HuH-7.5 (cell line): ENCODE results near the gene DENND1A.
"Not testable (repeated sequence)": the region's sequence is repeated elsewhere in the genome, so short reads cannot be mapped to it uniquely, and the experiment has no call there.

Source experiments
- DNase-seq: peaks from one replicate; pipeline ENCODE4 v3.0.0; 2011; ENCODE audit warnings: low spot score

The DENND1A gene

DNA sequence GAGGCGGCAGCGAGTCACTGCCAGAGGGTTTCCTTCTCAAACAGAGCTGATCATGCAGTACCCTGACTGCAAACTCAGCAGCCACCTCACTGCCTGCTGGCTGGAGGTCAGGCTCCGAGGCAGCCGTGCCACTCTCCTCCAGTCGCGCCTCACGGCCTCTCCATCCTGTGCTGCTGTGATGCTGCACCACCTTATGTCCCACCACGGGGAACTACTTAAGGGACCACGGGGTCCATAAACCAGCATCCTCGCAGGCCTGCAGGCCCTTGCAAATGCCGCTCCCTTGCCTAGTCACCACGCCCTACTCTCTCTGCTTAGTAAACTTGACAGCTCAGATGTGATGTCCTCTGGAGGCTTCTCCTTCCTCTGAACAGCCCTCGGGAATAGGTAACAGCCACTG lies 474.7 kb downstream of the DENND1A start:
- DNase-seq = no peak

DNA sequence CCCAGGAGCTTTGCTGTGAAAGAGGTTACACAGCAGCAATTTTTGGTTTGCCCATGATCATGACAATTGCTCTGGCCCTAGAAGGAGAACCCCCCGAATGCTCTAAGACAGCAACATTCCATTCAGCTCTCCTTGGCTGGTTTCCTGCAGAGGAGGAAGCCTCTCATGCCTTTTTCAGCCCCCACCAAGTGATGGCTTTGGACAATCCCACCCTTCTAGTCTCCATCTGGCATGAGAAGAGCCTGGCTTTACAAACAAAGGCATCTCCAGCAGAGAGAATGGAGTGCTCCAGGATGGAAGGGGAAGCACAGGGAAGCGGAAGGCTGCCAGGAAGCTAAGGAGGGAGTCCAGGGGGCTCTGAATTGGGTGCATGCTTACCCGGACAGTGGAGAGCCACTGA lies 475.6 kb downstream of the DENND1A start:
- DNase-seq = no peak

DNA sequence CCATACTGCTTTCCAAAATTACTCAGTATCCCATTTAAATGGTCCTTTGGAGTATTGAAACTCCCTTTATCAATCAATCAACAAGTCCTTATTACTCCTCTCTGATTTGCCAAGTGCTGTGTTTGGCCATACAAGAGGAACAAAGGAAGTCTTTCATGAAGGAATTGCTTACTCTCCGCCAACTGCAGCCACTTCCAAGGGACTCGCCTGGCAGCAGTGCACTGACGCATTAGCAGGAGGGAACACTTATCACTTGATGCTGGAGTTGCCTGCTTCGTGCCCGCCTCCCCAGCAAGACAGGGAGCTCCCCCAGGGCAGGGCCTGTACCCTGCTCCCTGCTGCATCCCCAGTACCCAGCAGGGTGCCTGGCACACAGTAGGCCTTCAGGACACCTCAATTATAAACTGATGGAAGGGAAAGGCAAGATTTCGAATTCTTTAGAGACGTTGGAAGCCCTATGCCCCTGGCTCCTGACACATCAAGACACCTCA lies 476.1 kb downstream of the DENND1A start:
- DNase-seq = no peak

DNA sequence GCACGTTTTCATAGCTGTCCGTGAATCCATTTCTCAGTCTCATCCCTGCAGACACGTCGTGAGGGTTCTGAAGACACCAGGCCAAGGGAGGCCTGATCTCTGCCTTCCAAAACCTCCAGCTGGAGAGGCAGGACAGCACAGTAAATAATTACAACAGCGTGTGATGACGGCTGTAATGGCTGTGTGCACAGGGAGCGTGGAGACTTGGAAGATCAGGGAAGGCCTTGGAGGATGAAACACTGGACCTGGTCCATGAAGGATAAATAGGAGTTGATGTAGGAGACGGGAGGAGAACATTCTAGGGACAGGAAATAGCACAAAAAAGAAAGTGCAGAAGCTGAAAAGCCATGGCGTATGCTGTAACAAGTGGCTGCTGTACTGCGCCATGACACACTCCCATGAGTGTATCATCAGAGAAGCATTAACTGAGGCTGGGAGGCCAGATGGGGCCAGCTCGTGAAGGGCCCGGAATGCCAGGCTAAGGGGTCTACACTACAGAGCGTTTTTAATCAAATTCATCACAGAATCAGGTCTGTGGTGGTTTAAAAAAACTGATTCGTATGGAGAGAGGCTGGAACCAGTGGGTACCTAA lies 476.8 kb downstream of the DENND1A start:
- DNase-seq = no peak

DNA sequence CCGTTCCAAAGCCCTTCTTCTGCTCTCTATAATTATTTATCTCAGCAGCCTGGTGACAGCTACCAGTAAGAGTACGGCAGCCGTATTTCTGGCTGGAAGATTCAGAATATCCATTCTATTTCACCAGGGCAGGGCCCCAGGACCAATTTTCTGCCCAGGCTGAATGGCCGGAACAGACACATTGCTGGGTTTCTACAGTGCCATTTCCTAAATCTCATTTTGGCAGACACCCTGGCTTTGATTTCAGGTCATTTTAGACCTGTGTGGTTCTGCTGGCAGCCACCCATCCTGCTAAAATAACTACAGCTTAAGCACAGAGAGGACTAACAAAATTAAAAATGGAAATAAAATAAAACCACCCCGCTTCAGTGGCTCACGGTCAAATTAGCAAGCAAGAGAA lies 478.9 kb downstream of the DENND1A start:
- no peak for DNase-seq

DNA sequence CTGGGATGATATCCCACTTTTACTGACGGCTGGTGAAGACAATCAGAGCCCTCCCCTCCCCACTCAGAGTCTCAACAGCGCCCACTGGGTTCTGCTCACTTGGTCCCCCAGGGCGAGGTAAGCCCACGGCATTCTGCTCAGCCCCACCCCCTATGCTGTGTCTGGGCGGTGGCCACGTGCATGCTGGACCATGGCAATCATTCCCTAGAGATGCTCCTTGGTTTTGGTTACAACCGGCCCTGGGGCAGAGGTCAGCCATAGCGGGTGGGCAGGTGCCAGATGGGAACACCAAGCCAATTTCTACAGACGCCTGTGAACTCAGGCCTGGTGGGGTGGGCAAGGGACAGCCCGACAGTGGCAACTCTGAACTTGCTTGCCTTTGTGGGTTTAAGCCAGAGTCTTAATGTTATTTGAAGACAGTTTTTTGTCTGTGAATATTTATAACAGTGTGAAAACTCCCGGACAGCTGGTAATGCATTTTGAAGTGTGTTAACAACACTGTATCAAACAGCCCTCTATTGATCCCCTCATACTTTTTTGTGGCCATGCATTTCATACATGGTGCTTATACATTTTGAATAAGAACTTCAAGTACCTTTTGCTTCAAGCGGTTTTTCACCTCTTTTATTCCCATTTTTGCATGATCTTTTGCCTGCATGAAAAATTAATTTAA lies 479.7 kb downstream of the DENND1A start:
- DNase-seq = no peak

DNA sequence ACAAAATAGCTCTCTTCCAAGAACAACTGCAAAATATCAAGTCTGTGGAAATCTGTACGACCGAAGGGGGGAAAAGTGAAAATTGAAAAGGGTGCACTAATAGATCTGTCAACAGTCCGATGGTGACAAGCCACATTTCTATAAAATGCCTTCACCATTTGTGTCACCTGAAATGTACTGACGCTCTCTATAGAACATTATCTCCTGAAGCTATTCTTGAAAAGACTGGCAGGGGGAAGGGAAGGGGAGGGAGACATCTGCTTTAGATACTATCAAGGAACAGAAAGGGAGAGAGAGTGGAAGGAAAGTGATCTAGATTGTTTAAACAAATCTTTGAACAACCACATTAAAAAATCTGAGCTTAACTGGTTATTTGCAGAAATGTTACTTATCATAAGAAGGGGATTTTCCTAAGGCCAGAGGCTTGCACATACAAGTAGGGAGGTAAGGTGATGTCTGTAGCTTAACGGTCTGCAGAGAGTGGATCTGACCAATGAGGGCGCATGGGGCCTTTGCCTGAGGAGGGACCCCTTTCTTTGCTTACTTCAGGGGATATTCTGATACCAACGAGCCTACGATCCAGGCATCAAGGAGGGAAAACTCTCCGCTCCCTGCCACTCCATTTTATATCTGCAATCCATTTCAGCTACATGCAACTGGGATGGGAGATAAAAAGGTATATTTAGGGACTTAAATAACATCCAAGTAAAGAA lies 481.8 kb downstream of the DENND1A start:
- DNase-seq = no peak

DNA sequence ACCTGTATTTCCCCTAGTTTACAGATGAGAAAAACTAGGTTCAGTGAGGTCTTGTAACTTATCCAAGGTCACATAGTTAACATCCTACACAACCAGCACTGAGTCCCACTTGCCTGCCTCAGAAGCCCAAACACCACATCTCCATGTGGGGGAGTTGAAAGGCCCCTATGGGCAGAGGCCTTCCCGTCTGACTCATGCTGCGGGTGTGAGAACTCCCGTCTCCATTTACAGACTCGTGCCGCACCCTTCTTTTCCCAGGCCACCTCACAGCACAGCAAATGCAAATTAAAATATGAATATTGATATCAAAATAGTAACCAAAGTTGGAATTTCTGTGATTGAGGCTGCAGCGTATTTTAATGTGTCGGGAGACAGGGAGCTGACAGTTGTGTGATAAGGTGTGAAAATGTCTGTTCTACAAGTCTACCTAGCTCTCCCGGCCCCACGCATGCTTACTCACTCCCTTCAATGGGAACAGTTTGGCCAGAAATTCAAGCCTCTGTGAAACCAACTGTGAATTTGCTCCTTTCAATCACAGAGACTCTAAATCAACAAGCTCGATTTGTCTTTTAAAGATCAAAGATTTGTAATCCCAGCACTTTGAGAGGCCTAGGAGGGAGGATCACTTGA lies 483.8 kb downstream of the DENND1A start:
- DNase-seq = no peak

DNA sequence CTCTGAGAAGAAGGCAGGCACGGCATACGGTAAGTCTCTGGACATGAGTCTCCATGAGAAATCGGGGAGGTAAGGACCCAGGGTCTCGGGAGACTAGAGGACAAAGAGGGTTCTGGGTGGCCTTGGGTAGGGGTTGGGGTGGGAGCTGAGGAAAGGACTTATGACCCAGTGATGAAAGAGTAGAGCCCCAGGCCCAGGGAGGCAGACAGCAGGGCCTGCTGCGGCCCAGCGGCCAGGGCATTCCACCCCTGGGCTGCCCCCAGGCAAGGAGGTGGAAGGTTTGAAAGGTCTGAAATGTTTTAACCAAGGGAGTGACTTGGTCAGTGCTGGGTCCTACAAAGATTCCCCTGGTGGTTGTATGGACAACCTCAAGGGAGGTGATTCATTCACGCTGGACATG lies 484.8 kb downstream of the DENND1A start:
- no peak for DNase-seq

DNA sequence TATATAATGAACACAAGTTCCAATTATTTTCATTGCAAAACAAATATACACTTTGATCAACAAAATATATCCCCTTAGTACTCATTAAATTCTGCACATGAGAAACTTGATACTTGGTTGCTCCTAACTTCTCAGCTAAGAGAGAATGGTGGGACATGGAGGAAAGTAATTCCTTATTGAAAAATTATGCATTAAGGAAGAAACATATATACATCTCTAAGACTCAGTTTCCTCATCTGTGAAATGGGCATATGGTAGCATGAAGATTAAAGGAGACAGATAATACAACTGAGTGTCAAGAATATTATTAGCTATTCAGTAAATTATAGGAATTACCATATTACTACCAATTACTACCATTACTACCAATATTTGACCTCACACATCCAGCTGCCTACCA lies 488.2 kb downstream of the DENND1A start:
- no peak for DNase-seq

DNA sequence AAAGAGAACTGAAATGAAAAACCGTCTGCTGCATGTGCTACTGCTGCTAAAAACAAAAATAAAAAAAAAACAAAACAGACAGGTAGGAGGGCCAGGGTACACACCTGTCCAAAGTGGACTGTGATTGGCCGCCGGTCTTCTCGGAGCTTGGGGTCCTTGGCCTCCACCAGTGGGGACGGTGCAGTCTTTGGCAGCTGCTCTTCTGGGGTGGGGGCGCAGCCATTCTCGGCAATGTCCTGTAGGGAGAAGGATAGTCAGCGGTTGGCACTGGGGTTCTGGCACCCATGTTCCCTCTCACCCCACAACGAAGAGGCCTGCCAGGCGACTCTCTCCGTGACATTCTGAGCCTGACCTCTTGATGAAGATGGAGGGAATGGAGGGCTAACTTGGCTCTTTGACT lies 489.7 kb downstream of the DENND1A start:
- no peak for DNase-seq

DNA sequence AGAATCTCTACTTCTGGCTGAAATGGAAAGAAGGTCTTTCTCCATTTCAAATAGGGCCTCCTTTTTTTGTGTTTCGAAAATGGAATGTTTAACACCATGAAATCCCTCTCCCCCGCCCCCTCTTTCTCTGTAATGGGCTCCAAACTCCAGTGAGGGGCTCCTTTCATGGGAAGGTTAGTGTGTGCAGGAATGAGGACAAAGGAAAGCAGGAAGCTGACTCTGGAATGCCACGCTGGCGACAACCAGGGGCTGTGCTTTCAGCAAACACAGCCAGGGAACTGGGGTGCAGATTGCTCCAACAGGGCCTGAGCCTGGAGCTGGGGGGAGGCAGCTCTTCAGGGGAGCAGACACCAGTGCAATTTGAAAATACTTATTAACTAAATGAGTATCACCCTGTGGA lies 491.1 kb downstream of the DENND1A start:
- no peak for DNase-seq

DNA sequence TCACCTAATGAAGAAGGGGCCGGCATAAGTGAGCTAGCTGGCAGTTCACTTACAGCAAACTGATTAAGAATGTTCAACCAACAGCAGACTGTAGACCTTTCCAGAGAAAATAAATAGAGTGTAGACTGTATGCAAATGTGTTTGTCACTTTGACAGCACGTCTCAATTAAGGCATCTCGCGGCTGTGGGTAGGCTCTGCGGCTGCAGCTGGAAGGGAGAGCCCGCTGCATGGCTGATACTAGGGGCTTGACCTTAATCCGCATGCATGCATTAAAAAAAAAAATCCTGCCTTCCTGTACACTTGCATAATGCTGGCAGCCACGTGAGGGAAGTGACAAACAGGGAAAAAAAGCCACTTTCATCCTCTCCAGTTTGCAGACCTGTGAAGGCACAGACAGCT lies 491.6 kb downstream of the DENND1A start:
- no peak for DNase-seq

DNA sequence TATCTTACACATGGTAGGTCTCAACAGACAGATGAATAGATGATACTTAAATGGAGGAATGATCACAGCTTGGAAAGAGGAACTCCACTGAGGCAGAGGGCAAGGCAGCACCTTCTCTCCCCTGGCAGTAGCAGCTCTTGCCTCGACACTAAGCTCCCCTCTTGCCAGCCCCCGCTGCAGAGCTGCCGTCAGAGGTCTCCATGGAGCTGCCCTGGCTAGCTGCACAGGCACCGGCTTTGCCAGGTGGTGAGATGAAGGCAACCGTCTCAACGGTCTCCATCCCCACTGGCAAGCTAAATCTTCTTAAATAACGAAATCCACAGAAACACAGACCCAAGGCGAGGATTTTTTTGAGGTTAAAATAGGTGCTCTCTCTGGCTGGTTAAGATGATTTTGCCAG lies 492.7 kb downstream of the DENND1A start:
- DNase-seq = no peak

DNA sequence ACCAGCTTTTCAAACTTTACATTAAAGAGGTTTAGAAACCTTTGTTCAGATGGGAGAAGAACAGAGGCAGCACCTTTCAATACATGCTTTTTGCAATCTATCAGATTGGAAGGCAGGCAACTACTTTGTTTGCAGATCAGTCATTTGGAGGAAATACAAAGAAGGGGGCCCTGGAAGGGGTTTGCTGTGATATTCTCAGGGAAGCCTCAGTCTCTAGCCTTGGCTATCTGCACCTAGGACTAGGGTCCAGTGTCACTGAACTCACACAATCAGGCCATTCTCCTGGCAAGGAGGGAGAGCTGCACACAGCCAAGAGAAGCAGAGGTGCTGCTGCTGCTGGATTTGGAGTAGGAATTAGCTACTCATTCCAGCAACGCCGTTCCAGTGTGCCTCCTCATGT lies 494.5 kb downstream of the DENND1A start:
- DNase-seq = no peak

DNA sequence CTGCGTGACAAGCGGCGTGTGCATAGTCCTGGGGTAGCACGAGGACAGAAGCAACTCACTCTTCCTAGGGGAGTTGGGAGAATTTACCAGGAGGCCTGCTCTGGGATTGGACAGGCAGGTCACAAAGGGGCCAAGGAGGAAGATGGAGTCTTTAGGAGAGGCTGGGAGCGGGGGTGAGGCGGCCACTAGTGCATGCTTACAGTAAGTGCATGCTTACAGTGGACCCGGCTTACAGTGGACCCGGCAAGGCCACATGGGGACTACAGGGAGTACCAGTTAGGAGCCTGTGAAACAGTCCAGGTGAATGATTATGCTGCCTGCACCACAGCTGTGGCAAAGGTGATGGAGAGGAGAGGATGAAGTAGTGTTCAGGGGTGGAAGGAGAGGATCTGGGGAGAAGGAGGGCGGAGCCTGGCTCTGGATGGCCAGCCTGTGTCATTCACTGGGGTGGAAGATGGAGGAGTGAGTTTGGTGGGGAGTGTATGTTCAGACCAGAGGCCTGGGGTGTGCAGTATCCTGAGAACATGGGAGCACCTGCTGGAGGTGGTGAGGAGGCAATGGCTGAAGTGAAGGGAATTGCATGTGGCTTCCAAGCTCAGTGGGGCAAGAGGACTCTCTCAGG lies 495.2 kb downstream of the DENND1A start:
- DNase-seq = peak; percentile 52

DNA sequence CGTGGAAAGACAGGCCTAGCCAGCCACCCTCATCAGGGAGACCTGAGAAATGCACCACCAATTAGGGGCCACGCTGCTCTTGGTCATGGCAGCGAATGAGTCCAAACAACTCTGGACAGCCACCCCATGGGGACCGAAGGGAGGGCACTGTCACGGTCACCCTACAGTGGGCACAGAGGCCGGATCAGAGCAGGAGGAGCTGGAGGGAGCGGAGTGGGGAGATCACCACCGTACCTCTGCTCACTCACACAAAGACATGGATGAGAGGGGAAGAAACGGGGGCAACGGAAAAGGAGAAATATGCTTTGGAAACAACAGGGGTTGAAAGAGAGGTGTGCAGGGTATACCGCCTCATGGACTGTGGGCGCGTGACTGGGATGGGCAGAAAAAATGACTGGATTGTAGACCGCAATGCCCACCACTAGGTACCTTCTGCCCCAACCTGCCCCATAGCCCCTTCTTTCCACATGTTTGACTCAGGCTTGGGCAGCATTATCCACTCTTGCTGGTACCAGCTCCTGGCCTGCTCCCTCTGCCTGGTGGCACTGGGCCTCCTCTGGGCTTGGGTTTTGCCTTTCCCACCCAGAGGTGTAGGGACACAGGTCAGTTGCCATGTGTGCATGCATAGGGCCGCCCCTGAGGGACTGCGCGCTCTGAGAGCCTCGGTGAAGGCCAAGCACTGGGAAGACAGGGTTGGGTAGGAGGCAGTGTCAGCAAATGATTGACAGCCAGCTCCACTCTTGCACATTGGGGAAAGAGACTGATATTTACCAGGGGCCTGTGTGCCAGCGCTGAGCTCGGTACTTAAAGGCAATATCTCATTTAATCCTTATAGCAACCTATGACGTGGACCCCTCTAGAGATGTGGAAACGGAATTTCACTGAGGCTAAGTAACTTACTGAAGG lies 497.3 kb downstream of the DENND1A start:
- DNase-seq = no peak

DNA sequence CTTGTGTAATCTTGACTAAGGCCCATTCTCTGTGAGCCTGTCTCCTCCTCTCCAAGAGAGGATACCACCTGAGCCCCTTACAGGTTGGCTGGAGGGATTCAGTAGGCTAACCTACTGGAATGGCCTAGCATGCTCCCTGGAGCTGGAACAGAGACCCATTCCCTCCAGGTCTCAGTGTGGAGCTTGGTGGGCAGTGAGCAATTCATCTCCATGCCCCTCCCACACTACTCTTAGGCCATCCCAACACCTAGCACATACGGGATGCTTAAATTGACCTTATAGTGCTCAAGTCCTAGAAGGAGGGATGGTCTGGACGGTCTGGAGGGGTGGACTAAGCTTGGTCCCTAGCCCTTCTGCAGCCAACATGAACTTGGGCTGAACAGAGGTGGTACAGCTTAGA lies 498.3 kb downstream of the DENND1A start:
- no peak for DNase-seq

DNA sequence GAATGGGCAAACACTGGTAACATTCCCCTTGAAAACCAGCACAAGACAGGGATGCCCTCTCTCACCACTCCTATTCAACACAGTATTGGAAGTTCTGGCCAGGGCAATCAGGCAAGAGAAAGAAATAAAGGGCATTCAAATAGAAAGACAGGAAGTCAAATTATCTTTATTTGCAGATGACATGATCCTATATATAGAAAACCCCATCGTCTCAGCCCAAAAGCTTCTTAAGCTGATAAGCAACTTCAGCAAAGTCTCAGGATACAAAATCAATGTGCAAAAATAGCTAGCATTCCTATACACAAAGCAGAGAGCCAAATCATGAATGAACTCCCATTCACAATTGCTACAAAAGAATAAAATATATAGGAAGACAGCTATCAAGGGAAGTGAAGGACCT lies 501.5 kb downstream of the DENND1A start:
- not testable (repeated sequence) for DNase-seq

DNA sequence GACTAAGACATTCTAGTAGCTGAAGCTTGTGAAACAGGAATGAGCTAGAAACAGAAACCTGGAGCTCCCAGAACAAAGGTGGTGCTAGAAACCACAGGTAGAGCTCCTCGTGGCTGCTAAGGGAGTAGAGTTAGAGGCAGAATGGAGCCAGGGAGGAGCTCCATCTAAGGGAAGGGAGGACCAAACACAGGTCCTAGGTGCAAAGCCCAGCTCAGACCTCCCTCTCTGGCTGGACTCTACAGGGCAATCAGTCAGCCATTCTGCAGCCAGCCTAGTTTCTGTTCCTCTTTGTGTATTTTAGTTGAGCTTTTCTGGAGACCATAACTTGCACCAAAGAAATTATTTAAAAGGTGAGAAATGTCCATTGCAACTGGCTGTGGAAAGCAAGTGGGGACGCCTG lies 503.5 kb downstream of the DENND1A start:
- no peak for DNase-seq

DNA sequence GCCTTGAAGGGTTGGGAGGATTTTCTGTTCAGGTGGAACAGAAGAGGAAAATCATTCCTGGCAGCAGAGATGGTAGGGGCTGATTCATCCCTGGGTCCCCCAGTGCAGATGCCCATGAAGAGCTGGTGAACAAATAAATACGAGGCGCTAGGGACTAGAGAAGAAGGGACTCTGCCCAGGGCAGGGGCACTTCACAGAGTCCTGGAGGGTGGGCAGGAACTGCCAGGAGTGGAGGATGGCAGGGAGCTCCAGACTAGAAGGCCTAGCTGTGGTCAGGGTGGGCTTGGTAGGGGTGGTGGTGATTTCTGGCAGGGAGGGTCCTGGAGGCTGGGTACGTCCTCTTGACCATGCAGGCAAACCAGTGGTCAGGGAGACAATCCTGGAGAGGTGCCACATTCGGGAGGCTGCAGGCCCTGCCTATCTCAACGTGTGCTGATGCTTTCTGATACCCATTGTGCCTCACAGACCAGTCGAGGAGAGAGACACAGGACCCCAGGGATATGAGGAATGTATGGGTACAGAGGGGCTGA lies 504.0 kb downstream of the DENND1A start:
- DNase-seq = no peak
